Caco-2 (cell line): ENCODE measurements around the gene WIPF2. TPM values are rescaled to one million over a fixed set of nuclear protein-coding genes. Genes with fewer than 3 reads are reported as not detected.
"Not testable (repeated sequence)": the region's sequence is repeated elsewhere in the genome, so short reads cannot be mapped to it uniquely, and the experiment has no call there.

Source experiments
- BruUV-seq: library from RNA; stranded (reverse); fragments of 400-500 nt; replicated peaks from 2 replicates; lab custom pipeline; 2021; lab: Mats Ljungman, UMichigan
- CTCF ChIA-PET: fragments of 300-600 bp; sonication (Branson Sonifier 250); formaldehyde crosslinking; loops from one replicate; lab custom pipeline; 2022; ENCODE audit warnings: antibody characterized with exemption; lab: Charles Lee
- POLR2A ChIA-PET: fragments of 300-600 bp; sonication (Branson Sonifier 250); formaldehyde crosslinking; loops from one replicate; lab custom pipeline; 2022; ENCODE audit warnings: antibody characterized with exemption; lab: Charles Lee
- DNase-seq, 2 experiments: peaks; one replicate each; pipeline versions ENCODE4 v3.0.0 to v3.0.0-alpha.2; 2020 to 2022
- H3K27me3 ChIP-seq: replicated peaks from 2 replicates; pipeline ENCODE4 v1.6.0; 2011; ENCODE audit warnings: low read length; ENCODE audit not compliant: control insufficient read depth, insufficient read depth
- H3K36me3 ChIP-seq: 2 replicates; pipeline ENCODE4 v1.5.1; 2011; ENCODE audit warnings: low read length; ENCODE audit not compliant: control insufficient read depth, insufficient read depth
- H3K4me1 ChIP-seq: fragments of 250-450 bp; sonication (Bioruptor Pico); 2 replicates; pipeline ENCODE4 v1.5.1; 2020; ENCODE audit warnings: mild to moderate bottlenecking
- H3K4me3 ChIP-seq: 2 replicates; pipeline ENCODE4 v1.5.1; 2011; ENCODE audit warnings: low read depth, mild to moderate bottlenecking, control low read depth, low read length
- H3K9me3 ChIP-seq: fragments of 250-450 bp; sonication (Bioruptor Pico); 2 replicates; pipeline ENCODE4 v1.5.1; 2020; ENCODE audit warnings: mild to moderate bottlenecking, moderate library complexity
- H3K27ac Mint-ChIP-seq: one replicate; pipeline ENCODE4 v1.8.0; 2022; ENCODE audit warnings: mixed read lengths; ENCODE audit not compliant: unreplicated experiment
- H3K27me3 Mint-ChIP-seq: one replicate; pipeline ENCODE4 v1.8.0; 2022; ENCODE audit warnings: mixed read lengths; ENCODE audit not compliant: insufficient read depth, unreplicated experiment
- H3K36me3 Mint-ChIP-seq: one replicate; pipeline ENCODE4 v1.8.0; 2022; ENCODE audit warnings: mild to moderate bottlenecking, mixed read lengths; ENCODE audit not compliant: insufficient read depth, unreplicated experiment
- H3K4me1 Mint-ChIP-seq: one replicate; pipeline ENCODE4 v1.8.0; 2022; ENCODE audit warnings: low read depth, mixed read lengths; ENCODE audit not compliant: unreplicated experiment
- H3K4me3 Mint-ChIP-seq: one replicate; pipeline ENCODE4 v1.8.0; 2022; ENCODE audit warnings: mild to moderate bottlenecking, moderate library complexity, mixed read lengths; ENCODE audit not compliant: unreplicated experiment
- H3K9me3 Mint-ChIP-seq: one replicate; pipeline ENCODE4 v1.8.0; 2022; ENCODE audit warnings: mixed read lengths; ENCODE audit not compliant: unreplicated experiment
- CTCF ChIP-seq, 2 experiments: fragments of 200-600 bp in 1 of 2; IDR thresholded peaks; 1 replicate in 1 of 2; 2 replicates in 1 of 2; pipeline versions ENCODE4 v1.5.1 to v1.8.0; 2011 to 2022; ENCODE audit warnings: antibody characterized with exemption in 1 of 2, control low read depth in 1 of 2, inconsistent platforms in 1 of 2, low read depth in 1 of 2, low read length in 1 of 2, mild to moderate bottlenecking in 1 of 2, moderate library complexity in 1 of 2; ENCODE audit not compliant: insufficient read depth in 1 of 2, severe bottlenecking in 1 of 2, unreplicated experiment in 1 of 2
- intact Hi-C: fragments of 100-400 bp; cut with micrococcal nuclease; formaldehyde crosslinking; loops from one replicate; pipeline ENCODE4 v1.10.0; 2022; ENCODE audit not compliant: unreplicated experiment
- total RNA-seq: library from RNA; stranded (reverse); gene quantifications from 2 replicates; pipeline ENCODE4 v1.2.3, GENCODE V29; 2022

WIPF2 gene
- total RNA-seq, 1 experiment from 2014 or later, result 33.4 TPM

GRCh38 chr17:40198576-40198975, 20.5 kb upstream of the WIPF2 start:
- intact Hi-C loops, result no loop called here
- H3K27ac Mint-ChIP-seq, result no peak overlapping the region
- DNase-seq, result no peak
- H3K4me1 ChIP-seq, result 0 out of 2 replicates have a peak, but pooled peaks cover 4% of the 10 kb centered on the region
- no peaks in the 10 kb centered on the region; the same call in 1 of the 2 replicates for H3K36me3 ChIP-seq
- no peak overlapping the region for H3K4me3 Mint-ChIP-seq
- ChIA-PET CTCF (interaction anchor here (0.7 to 1.7 kb wide), 4 partner anchors 11 to 86 kb away, joined by 4 to 7 read pairs (median 5); partner anchors contain the start of gene WIPF2), POLR2A (no interaction called here)
- no peaks in the 10 kb centered on the region for H3K4me1 Mint-ChIP-seq
- no peaks in the 10 kb centered on the region for H3K27me3 ChIP-seq
- H3K36me3 Mint-ChIP-seq, result no peaks in the 10 kb centered on the region
- no TSS peak for BruUV-seq
- TF ChIP-seq CTCF (IDR thresholded peaks at IDR 0.05; ENCODE audit: insufficient read depth in 1 of 2, low read depth in 1 of 2, low read length in 1 of 2, severe bottlenecking in 1 of 2, unreplicated experiment in 1 of 2), result no peak
- no peak overlapping the region for H3K4me3 ChIP-seq
- H3K9me3 ChIP-seq, result peaks cover 7% of the 10 kb centered on the region; the same call in 1 of the 2 replicates
- H3K9me3 Mint-ChIP-seq, result no peaks in the 10 kb centered on the region
- H3K27me3 Mint-ChIP-seq, result no peaks in the 10 kb centered on the region

DNA sequence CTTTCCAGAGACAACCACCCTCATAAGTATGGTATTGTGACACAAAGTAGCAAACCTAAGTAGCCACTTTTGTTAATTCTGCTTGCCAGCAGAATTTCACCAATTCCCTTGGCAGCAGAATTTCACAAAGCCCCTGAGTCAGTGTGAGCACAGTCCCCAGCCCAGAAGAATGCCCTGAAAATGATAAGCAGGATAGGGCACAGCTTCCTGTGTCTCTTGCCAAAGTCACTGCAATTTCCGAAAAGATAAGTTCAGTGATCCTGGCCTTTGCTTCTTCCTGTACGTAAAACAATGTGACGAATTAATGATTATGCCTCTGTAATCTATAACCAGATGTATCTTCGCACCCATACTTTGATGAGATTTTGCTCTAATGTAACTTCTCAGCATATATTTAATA, 16.0 kb upstream of the WIPF2 start:
- no peaks in the 10 kb centered on the region for H3K27me3 ChIP-seq
- Mint-ChIP-seq H3K36me3 (no peaks in the 10 kb centered on the region), H3K27me3 (no peaks in the 10 kb centered on the region), H3K4me1 (no peaks in the 10 kb centered on the region), H3K4me3 (no peak overlapping the region), H3K27ac (no peak overlapping the region), H3K9me3 (no peaks in the 10 kb centered on the region)
- H3K4me3 ChIP-seq, result no peak overlapping the region
- H3K4me1 ChIP-seq, result 0 out of 2 replicates have a peak, but pooled peaks cover 4% of the 10 kb centered on the region
- H3K9me3 ChIP-seq, result peaks cover 6% of the 10 kb centered on the region; the same call in 1 of the 2 replicates
- ChIA-PET POLR2A (no interaction called here), CTCF (interaction anchor here (0.6 to 1.9 kb wide), 3 partner anchors 16 to 85 kb away, joined by 5 to 8 read pairs (median 5); partner anchors contain the start of genes CDC6 and WIPF2)
- no peak for TF ChIP-seq CTCF (IDR thresholded peaks at IDR 0.05; ENCODE audit: insufficient read depth in 1 of 2, low read depth in 1 of 2, low read length in 1 of 2, severe bottlenecking in 1 of 2, unreplicated experiment in 1 of 2)
- no peak for DNase-seq
- H3K36me3 ChIP-seq, result no peaks in the 10 kb centered on the region
- BruUV-seq, result no TSS peak
- intact Hi-C loops, result loop anchor here (2.0 to 10.0 kb wide), 2 partner anchors 16 to 152 kb away; partner anchors contain the start of gene WIPF2

DNA sequence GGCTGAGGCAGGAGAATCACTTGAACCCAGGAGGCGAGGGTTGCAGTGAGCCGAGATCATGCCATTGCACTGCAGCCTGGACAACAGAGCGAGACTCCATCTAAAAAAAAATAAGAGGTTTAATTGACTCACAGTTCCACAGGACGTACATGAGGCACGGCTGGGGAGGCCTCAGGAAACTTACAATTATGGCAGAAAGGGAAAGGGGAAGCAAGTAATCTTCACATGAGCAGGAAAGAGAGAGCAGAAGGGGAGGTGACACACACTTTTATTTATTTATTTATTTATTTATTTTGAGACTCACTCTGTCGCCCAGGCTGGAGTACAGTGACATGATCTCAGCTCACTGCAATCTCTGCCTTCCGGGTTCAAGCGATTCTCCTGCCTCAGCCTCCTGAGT, 12.9 kb upstream of the WIPF2 start:
- H3K9me3 Mint-ChIP-seq, H3K36me3 ChIP-seq, H3K27ac Mint-ChIP-seq, H3K9me3 ChIP-seq, H3K4me1 Mint-ChIP-seq, H3K4me3 ChIP-seq, CTCF ChIA-PET, DNase-seq, H3K4me3 Mint-ChIP-seq, H3K36me3 Mint-ChIP-seq, H3K27me3 ChIP-seq, BruUV-seq, H3K27me3 Mint-ChIP-seq, POLR2A ChIA-PET: not testable (repeated sequence)
- intact Hi-C loops, result loop anchor here (10.0 kb wide), 1 partner anchor 149 kb away; no protein-coding TSS in a partner anchor
- H3K4me1 ChIP-seq, result peaks cover 15% of the 10 kb centered on the region
